SW 1271 (cell line): ENCODE data around the gene PCDHGA7.
"Not testable (repeated sequence)": the region's sequence is repeated elsewhere in the genome, so short reads cannot be mapped to it uniquely, and the experiment has no call there.

Experiments
- DNase-seq, 2 experiments: peaks; one replicate each; lab custom pipeline; 2025; lab: John Stamatoyannopoulos, UW

PCDHGA7 gene

DNA sequence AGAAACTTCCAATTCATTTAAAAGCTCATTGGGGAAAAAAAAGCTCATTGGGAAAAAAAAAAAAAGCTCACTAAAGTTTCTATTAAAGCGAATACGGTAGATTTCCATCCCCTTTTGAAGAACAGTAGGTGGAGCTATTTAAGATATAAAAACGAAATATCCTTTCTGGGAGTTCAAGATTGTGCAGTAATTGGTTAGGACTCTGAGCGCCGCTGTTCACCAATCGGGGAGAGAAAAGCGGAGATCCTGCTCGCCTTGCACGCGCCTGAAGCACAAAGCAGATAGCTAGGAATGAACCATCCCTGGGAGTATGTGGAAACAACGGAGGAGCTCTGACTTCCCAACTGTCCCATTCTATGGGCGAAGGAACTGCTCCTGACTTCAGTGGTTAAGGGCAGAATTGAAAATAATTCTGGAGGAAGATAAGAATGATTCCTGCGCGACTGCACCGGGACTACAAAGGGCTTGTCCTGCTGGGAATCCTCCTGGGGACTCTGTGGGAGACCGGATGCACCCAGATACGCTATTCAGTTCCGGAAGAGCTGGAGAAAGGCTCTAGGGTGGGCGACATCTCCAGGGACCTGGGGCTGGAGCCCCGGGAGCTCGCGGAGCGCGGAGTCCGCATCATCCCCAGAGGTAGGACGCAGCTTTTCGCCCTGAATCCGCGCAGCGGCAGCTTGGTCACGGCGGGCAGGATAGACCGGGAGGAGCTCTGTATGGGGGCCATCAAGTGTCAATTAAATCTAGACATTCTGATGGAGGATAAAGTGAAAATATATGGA lies 48.0 kb downstream of the PCDHGA7 start, which contains the start of gene PCDHGA12:
PCDHGA12 (plus strand) TSS at position 176 of the 782 bp plus-strand sequence; CDS start at position 429, 253 bp downstream.
- no peak for DNase-seq

DNA sequence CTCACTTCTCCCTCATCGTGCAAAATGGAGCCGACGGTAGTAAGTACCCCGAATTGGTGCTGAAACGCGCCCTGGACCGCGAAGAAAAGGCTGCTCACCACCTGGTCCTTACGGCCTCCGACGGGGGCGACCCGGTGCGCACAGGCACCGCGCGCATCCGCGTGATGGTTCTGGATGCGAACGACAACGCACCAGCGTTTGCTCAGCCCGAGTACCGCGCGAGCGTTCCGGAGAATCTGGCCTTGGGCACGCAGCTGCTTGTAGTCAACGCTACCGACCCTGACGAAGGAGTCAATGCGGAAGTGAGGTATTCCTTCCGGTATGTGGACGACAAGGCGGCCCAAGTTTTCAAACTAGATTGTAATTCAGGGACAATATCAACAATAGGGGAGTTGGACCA lies 48.7 kb downstream of the PCDHGA7 start:
- DNase-seq: no peak

GRCh38 chr5:141432308-141432707 lies 49.8 kb downstream of the PCDHGA7 start:
- DNase-seq: not testable (repeated sequence)

DNA sequence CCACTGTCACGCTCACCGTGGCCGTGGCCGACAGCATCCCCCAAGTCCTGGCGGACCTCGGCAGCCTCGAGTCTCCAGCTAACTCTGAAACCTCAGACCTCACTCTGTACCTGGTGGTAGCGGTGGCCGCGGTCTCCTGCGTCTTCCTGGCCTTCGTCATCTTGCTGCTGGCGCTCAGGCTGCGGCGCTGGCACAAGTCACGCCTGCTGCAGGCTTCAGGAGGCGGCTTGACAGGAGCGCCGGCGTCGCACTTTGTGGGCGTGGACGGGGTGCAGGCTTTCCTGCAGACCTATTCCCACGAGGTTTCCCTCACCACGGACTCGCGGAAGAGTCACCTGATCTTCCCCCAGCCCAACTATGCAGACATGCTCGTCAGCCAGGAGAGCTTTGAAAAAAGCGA lies 50.2 kb downstream of the PCDHGA7 start:
- DNase-seq: not testable (repeated sequence)

DNA sequence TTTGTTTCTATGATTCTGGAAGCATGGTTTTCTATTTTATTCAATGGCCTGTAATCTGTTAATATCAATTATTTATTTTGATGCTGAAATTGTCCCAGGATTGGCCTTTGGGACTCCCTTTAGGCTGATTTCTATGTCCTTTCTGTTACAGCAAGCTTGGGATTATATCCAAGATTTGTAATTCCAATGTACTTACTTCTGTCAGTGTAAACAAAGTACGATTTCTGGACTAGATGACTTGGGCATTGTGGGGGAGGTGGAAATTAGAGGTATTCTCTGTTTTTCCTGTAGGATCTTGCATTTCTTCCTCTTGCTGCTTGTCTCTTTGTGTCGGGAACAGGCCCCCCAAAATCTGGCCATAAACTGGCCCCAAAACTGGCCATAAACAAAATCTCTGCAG lies 51.5 kb downstream of the PCDHGA7 start:
- no peak for DNase-seq
